HAP-1 (cell line): Measurements from ENCODE around the gene MARCHF11.

Source experiments
- DNase-seq, 2 experiments: peaks; one replicate each; pipeline ENCODE4 v3.0.0-alpha.2; 2016 to 2020; ENCODE audit warnings: low spot score in 2 of 2
- H3K27me3 ChIP-seq: fragments of 250-450 bp; sonication (Bioruptor Pico); 2 replicates; pipeline ENCODE4 v1.5.1; 2020; ENCODE audit warnings: low read depth, mild to moderate bottlenecking, moderate library complexity
- H3K36me3 ChIP-seq: fragments of 250-450 bp; sonication (Bioruptor Pico); replicated peaks from 2 replicates; pipeline ENCODE4 v1.5.1; 2020; ENCODE audit warnings: mild to moderate bottlenecking
- H3K4me1 ChIP-seq: fragments of 250-450 bp; sonication (Bioruptor Pico); 2 replicates; pipeline ENCODE4 v1.5.1; 2020; ENCODE audit warnings: mild to moderate bottlenecking
- H3K4me3 ChIP-seq: fragments of 250-450 bp; sonication (Bioruptor Pico); 2 replicates; pipeline ENCODE4 v1.5.1; 2020; ENCODE audit warnings: mild to moderate bottlenecking, moderate library complexity
- H3K9me3 ChIP-seq: fragments of 250-450 bp; sonication (Bioruptor Pico); 2 replicates; pipeline ENCODE4 v1.5.1; 2020; ENCODE audit warnings: mild to moderate bottlenecking, moderate library complexity
- in situ Hi-C: fragments of 300-500 bp; cut with MboI; formaldehyde crosslinking; loops from 3 replicates; pipeline ENCODE4 v1.14.3; 2020; ENCODE audit warnings: low sequenced_read_pairs, inconsistent platforms, mixed read lengths

Gene MARCHF11

GRCh38 chr5:16179511-16179935 lies at the start of gene MARCHF11:
Gene MARCHF11 (minus strand): TSS chr5:16179791. CDS start chr5:16179575, 216 bp downstream.
- in situ Hi-C loops, result no loop called here
- no peaks in the 10 kb centered on the region for H3K36me3 ChIP-seq
- no peaks in the 10 kb centered on the region for H3K27me3 ChIP-seq
- no peaks in the 10 kb centered on the region for H3K4me1 ChIP-seq
- DNase-seq, result no peak
- H3K4me3 ChIP-seq, result no peak within 1 kb of the TSS
- H3K9me3 ChIP-seq, result no peaks in the 10 kb centered on the region

GRCh38 chr5:16225927-16226326 lies 46.3 kb upstream of the MARCHF11 start:
- H3K9me3 ChIP-seq, result no peaks in the 10 kb centered on the region
- no peaks in the 10 kb centered on the region for H3K4me1 ChIP-seq
- no peak for DNase-seq
- no peaks in the 10 kb centered on the region for H3K36me3 ChIP-seq
- in situ Hi-C loops, result no loop called here
- no peak overlapping the region for H3K4me3 ChIP-seq
- no peaks in the 10 kb centered on the region for H3K27me3 ChIP-seq

GRCh38 chr5:16192311-16192710 lies 12.7 kb upstream of the MARCHF11 start:
- H3K36me3 ChIP-seq, result no peaks in the 10 kb centered on the region
- H3K4me1 ChIP-seq, result no peaks in the 10 kb centered on the region
- in situ Hi-C loops, result no loop called here
- no peaks in the 10 kb centered on the region for H3K9me3 ChIP-seq
- no peak overlapping the region for H3K4me3 ChIP-seq
- H3K27me3 ChIP-seq, result no peaks in the 10 kb centered on the region
- DNase-seq, result no peak

GRCh38 chr5:16180789-16181082 lies 1.1 kb upstream of the MARCHF11 start:
- H3K36me3 ChIP-seq, result no peaks in the 10 kb centered on the region
- H3K9me3 ChIP-seq, result no peaks in the 10 kb centered on the region
- no peaks in the 10 kb centered on the region for H3K4me1 ChIP-seq
- H3K4me3 ChIP-seq, result no peak overlapping the region
- in situ Hi-C loops, result no loop called here
- H3K27me3 ChIP-seq, result no peaks in the 10 kb centered on the region
- no peak for DNase-seq

- Histone ChIP-seq H3K9me3 (no peaks in the 10 kb centered on the region), H3K4me3 (no peak overlapping the region), H3K4me1 (no peaks in the 10 kb centered on the region), H3K27me3 (no peaks in the 10 kb centered on the region), H3K36me3 (no peaks in the 10 kb centered on the region)
- in situ Hi-C loops, result no loop called here
- DNase-seq, result no peak
Measured at GRCh38 chr5:16179936-16180788, 571 bp upstream of the MARCHF11 start.

- DNase-seq, result peak in 1 of 2 experiments; percentile 74
- Histone ChIP-seq H3K36me3 (no peaks in the 10 kb centered on the region), H3K9me3 (no peaks in the 10 kb centered on the region), H3K4me1 (no peaks in the 10 kb centered on the region), H3K27me3 (no peaks in the 10 kb centered on the region), H3K4me3 (no peak overlapping the region)
- in situ Hi-C loops, result no loop called here
Measured at GRCh38 chr5:16178745-16179372, 732 bp downstream of the MARCHF11 start.

- in situ Hi-C loops, result loop anchor here (10.0 to 25.0 kb wide), 2 partner anchors 285 to 1043 kb away; partner anchors contain the start of gene BASP1
- no peak for DNase-seq
- Histone ChIP-seq H3K36me3 (no peaks in the 10 kb centered on the region), H3K4me3 (no peak overlapping the region), H3K4me1 (no peaks in the 10 kb centered on the region), H3K9me3 (no peaks in the 10 kb centered on the region), H3K27me3 (no peaks in the 10 kb centered on the region)
Measured at GRCh38 chr5:16169550-16169949, 10.0 kb downstream of the MARCHF11 start.

- peak; percentile 45 to 53 for DNase-seq
- H3K4me3 ChIP-seq, result no peak overlapping the region
- no peaks in the 10 kb centered on the region for H3K4me1 ChIP-seq
- no peaks in the 10 kb centered on the region for H3K36me3 ChIP-seq
- H3K27me3 ChIP-seq, result no peaks in the 10 kb centered on the region
- H3K9me3 ChIP-seq, result no peaks in the 10 kb centered on the region
- in situ Hi-C loops, result loop anchor here (10.0 to 25.0 kb wide), 2 partner anchors 294 to 1052 kb away; partner anchors contain the start of gene BASP1
Measured at GRCh38 chr5:16160706-16161105, 18.9 kb downstream of the MARCHF11 start.

- no peaks in the 10 kb centered on the region for H3K9me3 ChIP-seq
- H3K36me3 ChIP-seq, result no peaks in the 10 kb centered on the region
- no peak for DNase-seq
- H3K4me1 ChIP-seq, result no peaks in the 10 kb centered on the region
- in situ Hi-C loops, result loop anchor here (10.0 to 25.0 kb wide), 2 partner anchors 295 to 1053 kb away; partner anchors contain the start of gene BASP1
- no peaks in the 10 kb centered on the region for H3K27me3 ChIP-seq
- H3K4me3 ChIP-seq, result no peak overlapping the region
Measured at GRCh38 chr5:16159636-16160035, 20.0 kb downstream of the MARCHF11 start.

GRCh38 chr5:16156152-16156551 lies 23.4 kb downstream of the MARCHF11 start:
- in situ Hi-C loops, result loop anchor here (25.0 kb wide), 1 partner anchor 1056 kb away; the partner anchor contains the start of gene BASP1
- no peaks in the 10 kb centered on the region for H3K4me1 ChIP-seq

GRCh38 chr5:16152601-16153568 lies 26.7 kb downstream of the MARCHF11 start:
- in situ Hi-C loops, result loop anchor here (25.0 kb wide), 1 partner anchor 1059 kb away; the partner anchor contains the start of gene BASP1
- H3K27me3 ChIP-seq, result no peaks in the 10 kb centered on the region
- no peak for DNase-seq
- no peaks in the 10 kb centered on the region for H3K4me1 ChIP-seq
- H3K4me3 ChIP-seq, result no peak overlapping the region
- H3K9me3 ChIP-seq, result no peaks in the 10 kb centered on the region
- H3K36me3 ChIP-seq, result no peaks in the 10 kb centered on the region

More at GRCh38 chr5:16156152-16156551, 23.4 kb downstream of the MARCHF11 start:
- H3K27me3 ChIP-seq, result no peaks in the 10 kb centered on the region
- no peaks in the 10 kb centered on the region for H3K36me3 ChIP-seq
- H3K9me3 ChIP-seq, result no peaks in the 10 kb centered on the region
- DNase-seq, result no peak
- H3K4me3 ChIP-seq, result no peak overlapping the region

GRCh38 chr5:16149621-16150020 lies 30.0 kb downstream of the MARCHF11 start:
- in situ Hi-C loops, result loop anchor here (25.0 kb wide), 1 partner anchor 1063 kb away; the partner anchor contains the start of gene BASP1
- H3K36me3 ChIP-seq, result no peaks in the 10 kb centered on the region

GRCh38 chr5:16147179-16147900 lies 32.3 kb downstream of the MARCHF11 start:
- no peaks in the 10 kb centered on the region for H3K4me1 ChIP-seq
- no peaks in the 10 kb centered on the region for H3K9me3 ChIP-seq
- no peaks in the 10 kb centered on the region for H3K36me3 ChIP-seq
- no peaks in the 10 kb centered on the region for H3K27me3 ChIP-seq
- H3K4me3 ChIP-seq, result no peak overlapping the region
- DNase-seq, result no peak
- in situ Hi-C loops, result no loop called here

More at GRCh38 chr5:16149621-16150020, 30.0 kb downstream of the MARCHF11 start:
- no peaks in the 10 kb centered on the region for H3K9me3 ChIP-seq
- no peak overlapping the region for H3K4me3 ChIP-seq
- DNase-seq, result no peak
- H3K27me3 ChIP-seq, result no peaks in the 10 kb centered on the region
- H3K4me1 ChIP-seq, result no peaks in the 10 kb centered on the region
